Endothelial cell of umbilical vein (primary cell): ENCODE results near the gene MAU2.

ENCODE experiments used
- CTCF ChIP-seq, 2 donors: IDR thresholded peaks; 1 replicate in 1 of 2; 2 replicates in 1 of 2; pipeline ENCODE4 v1.5.1; 2011; ENCODE audit warnings: low read length in 2 of 2, mild to moderate bottlenecking in 2 of 2, moderate library complexity in 2 of 2, control low read depth in 1 of 2, inconsistent platforms in 1 of 2, low read depth in 1 of 2; ENCODE audit not compliant: insufficient read depth in 1 of 2; ENCODE audit errors: extremely low read depth in 1 of 2
- MAX ChIP-seq: IDR thresholded peaks from 2 replicates; pipeline ENCODE4 v1.6.1; 2011; ENCODE audit not compliant: insufficient read depth, insufficient read length
- MYC ChIP-seq: IDR thresholded peaks from one replicate; pipeline ENCODE4 v1.6.1; 2011; ENCODE audit warnings: mild to moderate bottlenecking, low read depth, low read length
- POLR2A ChIP-seq: IDR thresholded peaks from 2 replicates; pipeline ENCODE4 v1.6.1; 2012; ENCODE audit warnings: low read depth, mild to moderate bottlenecking, control low read depth, low read length
- POLR2AphosphoS5 ChIP-seq: IDR thresholded peaks from 2 replicates; pipeline ENCODE4 v1.6.1; 2012; ENCODE audit warnings: low read depth, mild to moderate bottlenecking, control low read depth, low read length, moderate library complexity; ENCODE audit not compliant: insufficient read depth

GRCh38 chr19:19349365-19349764 is 28.7 kb downstream of the MAU2 start:
- TF ChIP-seq POLR2AphosphoS5 (no peak), POLR2A (no peak), CTCF (IDR thresholded peaks at IDR 0.05; ENCODE audit: extremely low read depth in 1 of 2, insufficient read depth in 1 of 2, low read depth in 1 of 2, low read length in 2 of 2) (no peak), MYC (no peak), MAX (no peak)
